HS-27A (cell line): ENCODE measurements around the gene SLC25A25.
A peak's percentile ranks its signal among the peaks of the same experiment; 100 is the strongest.
"Not testable (repeated sequence)": the region's sequence is repeated elsewhere in the genome, so short reads cannot be mapped to it uniquely, and the experiment has no call there.

Source experiments
- DNase-seq: peaks from one replicate; pipeline ENCODE4 v3.0.0-alpha.2; 2012; ENCODE audit warnings: low read depth, missing footprints

The SLC25A25 gene

GRCh38 chr9:128124873-128125579 lies 57.0 kb downstream of the SLC25A25 start:
- no peak for DNase-seq

- no peak for DNase-seq
Observed at GRCh38 chr9:128125580-128126354, 57.7 kb downstream of the SLC25A25 start.

GRCh38 chr9:128127568-128127989 lies 59.5 kb downstream of the SLC25A25 start, which contains the start of gene PTGES2:
PTGES2 (minus strand) TSS chr9:128127729; CDS start chr9:128127717, 12 bp downstream.
- peak; percentile 59 for DNase-seq

GRCh38 chr9:128127990-128128835 lies 60.2 kb downstream of the SLC25A25 start:
- peak; percentile 89 for DNase-seq

- no peak for DNase-seq
Observed at GRCh38 chr9:128128836-128129590, 61.0 kb downstream of the SLC25A25 start.

- not testable (repeated sequence) for DNase-seq
Observed at GRCh38 chr9:128129976-128130590, 62.1 kb downstream of the SLC25A25 start.

- DNase-seq, result not testable (repeated sequence)
Observed at GRCh38 chr9:128130651-128131050, 62.6 kb downstream of the SLC25A25 start.

- DNase-seq, result not testable (repeated sequence)
Observed at GRCh38 chr9:128131346-128131745, 63.3 kb downstream of the SLC25A25 start.

- DNase-seq, result not testable (repeated sequence)
Observed at GRCh38 chr9:128132139-128132538, 64.1 kb downstream of the SLC25A25 start.

GRCh38 chr9:128135561-128135960 lies 67.5 kb downstream of the SLC25A25 start:
- not testable (repeated sequence) for DNase-seq

- peak; percentile 77 for DNase-seq
Observed at GRCh38 chr9:128136816-128137793, 69.1 kb downstream of the SLC25A25 start.

GRCh38 chr9:128138001-128138400 lies 70.0 kb downstream of the SLC25A25 start:
- DNase-seq, result no peak

- no peak for DNase-seq
Observed at GRCh38 chr9:128139621-128140020, 71.6 kb downstream of the SLC25A25 start.

- no peak for DNase-seq
Observed at GRCh38 chr9:128141604-128142003, 73.6 kb downstream of the SLC25A25 start.

- no peak for DNase-seq
Observed at GRCh38 chr9:128142061-128142460, 74.0 kb downstream of the SLC25A25 start.

GRCh38 chr9:128142596-128142995 lies 74.6 kb downstream of the SLC25A25 start:
- no peak for DNase-seq

GRCh38 chr9:128143525-128144238 lies 75.7 kb downstream of the SLC25A25 start:
- no peak for DNase-seq

GRCh38 chr9:128144239-128145181 lies 76.5 kb downstream of the SLC25A25 start:
- no peak for DNase-seq
